Muscle layer of duodenum (tissue), 2 donors: ENCODE results near the gene CACNA2D3.

ENCODE experiments used
- H3K27ac ChIP-seq: one replicate; pipeline ENCODE4 v1.7.0; 2013; ENCODE audit warnings: mild to moderate bottlenecking, low read length
- H3K27me3 ChIP-seq: one replicate; pipeline ENCODE4 v1.7.0; 2013; ENCODE audit warnings: low read depth, mild to moderate bottlenecking, control low read depth, low read length
- H3K36me3 ChIP-seq, 2 donors: one replicate each; pipeline ENCODE4 v1.7.0; 2013; ENCODE audit warnings: low read length in 2 of 2, control low read depth in 1 of 2, mild to moderate bottlenecking in 1 of 2; ENCODE audit not compliant: insufficient read depth in 2 of 2, control insufficient read depth in 1 of 2
- H3K4me1 ChIP-seq, 2 donors: one replicate each; pipeline ENCODE4 v1.7.0; 2013; ENCODE audit warnings: low read length in 2 of 2, mild to moderate bottlenecking in 2 of 2, control low read depth in 1 of 2, moderate library complexity in 1 of 2; ENCODE audit not compliant: insufficient read depth in 2 of 2, control insufficient read depth in 1 of 2
- H3K4me3 ChIP-seq, 2 donors: one replicate each; pipeline ENCODE4 v1.7.0; 2013; ENCODE audit warnings: low read length in 2 of 2, low read depth in 1 of 2, mild to moderate bottlenecking in 1 of 2
- H3K9me3 ChIP-seq, 2 donors: one replicate each; pipeline ENCODE4 v1.7.0; 2013; ENCODE audit warnings: low read length in 2 of 2, control low read depth in 1 of 2, mild to moderate bottlenecking in 1 of 2; ENCODE audit not compliant: control insufficient read depth in 1 of 2
- donor health status: healthy.

CACNA2D3 gene

GRCh38 chr3:54122324-54123002 lies at the start of gene CACNA2D3:
Gene CACNA2D3, plus strand, starts transcription at chr3:54122552.
- Histone ChIP-seq H3K9me3 (no peaks in the 10 kb centered on the region), H3K4me1 (peaks cover 0 to 24% of the 10 kb centered on the region in 2 donors), H3K27ac (no peak within 1 kb of the TSS), H3K27me3 (peaks cover 11% of the 10 kb centered on the region), H3K36me3 (no peaks in the 10 kb centered on the region), H3K4me3 (peak within 1 kb of the TSS; percentile 55 to 74)

GRCh38 chr3:54073386-54073785 lies 49.0 kb upstream of the CACNA2D3 start:
- Histone ChIP-seq H3K4me1 (no peaks in the 10 kb centered on the region), H3K27me3 (no peaks in the 10 kb centered on the region)

GRCh38 chr3:54079314-54079713 lies 43.0 kb upstream of the CACNA2D3 start:
- Histone ChIP-seq H3K9me3 (no peaks in the 10 kb centered on the region), H3K27me3 (no peaks in the 10 kb centered on the region), H3K4me3 (no peak overlapping the region), H3K36me3 (no peaks in the 10 kb centered on the region), H3K4me1 (no peaks in the 10 kb centered on the region), H3K27ac (no peak overlapping the region)

More at GRCh38 chr3:54073386-54073785, 49.0 kb upstream of the CACNA2D3 start:
- Histone ChIP-seq H3K4me3 (no peak overlapping the region), H3K9me3 (peaks cover 4 to 10% of the 10 kb centered on the region in 2 donors), H3K27ac (no peak overlapping the region), H3K36me3 (no peaks in the 10 kb centered on the region)

GRCh38 chr3:54079730-54080325 lies 42.5 kb upstream of the CACNA2D3 start:
- no peaks in the 10 kb centered on the region for H3K4me1 ChIP-seq
- no peak overlapping the region for H3K4me3 ChIP-seq
- no peaks in the 10 kb centered on the region for H3K36me3 ChIP-seq
- no peaks in the 10 kb centered on the region for H3K9me3 ChIP-seq
- no peaks in the 10 kb centered on the region for H3K27me3 ChIP-seq
- H3K27ac ChIP-seq, result no peak overlapping the region

- no peaks in the 10 kb centered on the region for H3K9me3 ChIP-seq
- H3K27me3 ChIP-seq, result no peaks in the 10 kb centered on the region
- no peak overlapping the region for H3K4me3 ChIP-seq
- no peak overlapping the region for H3K27ac ChIP-seq
- H3K4me1 ChIP-seq, result no peaks in the 10 kb centered on the region
- H3K36me3 ChIP-seq, result no peaks in the 10 kb centered on the region
Observed at GRCh38 chr3:54083921-54084320, 38.4 kb upstream of the CACNA2D3 start.

GRCh38 chr3:54085936-54086335 lies 36.4 kb upstream of the CACNA2D3 start:
- H3K27ac ChIP-seq, result no peak overlapping the region
- H3K4me1 ChIP-seq, result no peaks in the 10 kb centered on the region
- H3K36me3 ChIP-seq, result no peaks in the 10 kb centered on the region
- no peaks in the 10 kb centered on the region for H3K9me3 ChIP-seq
- H3K4me3 ChIP-seq, result no peak overlapping the region
- H3K27me3 ChIP-seq, result no peaks in the 10 kb centered on the region

GRCh38 chr3:54086652-54087405 lies 35.5 kb upstream of the CACNA2D3 start:
- Histone ChIP-seq H3K27ac (no peak overlapping the region), H3K4me1 (no peaks in the 10 kb centered on the region), H3K9me3 (no peaks in the 10 kb centered on the region), H3K36me3 (no peaks in the 10 kb centered on the region), H3K4me3 (no peak overlapping the region), H3K27me3 (no peaks in the 10 kb centered on the region)

GRCh38 chr3:54087581-54088410 lies 34.6 kb upstream of the CACNA2D3 start:
- no peaks in the 10 kb centered on the region for H3K4me1 ChIP-seq
- no peaks in the 10 kb centered on the region for H3K9me3 ChIP-seq
- H3K4me3 ChIP-seq, result peak overlapping the region in 1 of 2 donors; percentile 48
- H3K27me3 ChIP-seq, result no peaks in the 10 kb centered on the region
- no peaks in the 10 kb centered on the region for H3K36me3 ChIP-seq
- no peak overlapping the region for H3K27ac ChIP-seq

GRCh38 chr3:54093491-54094248 lies 28.7 kb upstream of the CACNA2D3 start:
- Histone ChIP-seq H3K27me3 (no peaks in the 10 kb centered on the region), H3K27ac (no peak overlapping the region), H3K9me3 (no peaks in the 10 kb centered on the region), H3K4me1 (no peaks in the 10 kb centered on the region), H3K36me3 (no peaks in the 10 kb centered on the region), H3K4me3 (no peak overlapping the region)

- Histone ChIP-seq H3K36me3 (no peaks in the 10 kb centered on the region), H3K27ac (no peak overlapping the region), H3K4me3 (no peak overlapping the region), H3K4me1 (no peaks in the 10 kb centered on the region), H3K27me3 (no peaks in the 10 kb centered on the region), H3K9me3 (no peaks in the 10 kb centered on the region)
Observed at GRCh38 chr3:54094926-54095325, 27.4 kb upstream of the CACNA2D3 start.
